Measurements from ENCODE around the gene MTPN.

DNA sequence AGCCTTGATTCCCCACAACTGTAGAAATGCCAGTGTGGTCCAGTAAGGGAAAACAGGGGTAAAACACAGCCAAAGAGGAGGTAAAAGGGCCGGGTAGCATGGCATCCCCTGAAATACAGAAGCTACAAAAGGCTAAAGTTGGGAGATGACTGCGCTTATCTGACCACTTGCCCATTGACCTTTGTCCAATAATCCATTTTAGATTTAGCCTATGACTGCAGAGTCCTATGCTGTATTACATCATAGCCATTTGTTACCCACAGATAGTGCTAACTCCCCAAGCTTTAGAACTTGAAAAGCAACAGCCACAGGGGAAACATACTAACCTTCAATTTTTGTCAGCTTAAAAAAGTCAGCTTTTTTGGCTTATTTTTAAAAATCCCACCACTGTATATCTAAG is 26.2 kb downstream of the MTPN start:
- TF ChIP-seq, protein P1, sequence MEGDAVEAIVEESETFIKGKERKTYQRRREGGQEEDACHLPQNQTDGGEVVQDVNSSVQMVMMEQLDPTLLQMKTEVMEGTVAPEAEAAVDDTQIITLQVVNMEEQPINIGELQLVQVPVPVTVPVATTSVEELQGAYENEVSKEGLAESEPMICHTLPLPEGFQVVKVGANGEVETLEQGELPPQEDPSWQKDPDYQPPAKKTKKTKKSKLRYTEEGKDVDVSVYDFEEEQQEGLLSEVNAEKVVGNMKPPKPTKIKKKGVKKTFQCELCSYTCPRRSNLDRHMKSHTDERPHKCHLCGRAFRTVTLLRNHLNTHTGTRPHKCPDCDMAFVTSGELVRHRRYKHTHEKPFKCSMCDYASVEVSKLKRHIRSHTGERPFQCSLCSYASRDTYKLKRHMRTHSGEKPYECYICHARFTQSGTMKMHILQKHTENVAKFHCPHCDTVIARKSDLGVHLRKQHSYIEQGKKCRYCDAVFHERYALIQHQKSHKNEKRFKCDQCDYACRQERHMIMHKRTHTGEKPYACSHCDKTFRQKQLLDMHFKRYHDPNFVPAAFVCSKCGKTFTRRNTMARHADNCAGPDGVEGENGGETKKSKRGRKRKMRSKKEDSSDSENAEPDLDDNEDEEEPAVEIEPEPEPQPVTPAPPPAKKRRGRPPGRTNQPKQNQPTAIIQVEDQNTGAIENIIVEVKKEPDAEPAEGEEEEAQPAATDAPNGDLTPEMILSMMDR (IDR thresholded peaks at IDR 0.05; ENCODE audit: low read depth, low read length): no peak
- TF ChIP-seq POLR2A (IDR thresholded peaks at IDR 0.05; ENCODE audit: extremely low read depth, insufficient read length): no peak
- TF ChIP-seq, protein P2, sequence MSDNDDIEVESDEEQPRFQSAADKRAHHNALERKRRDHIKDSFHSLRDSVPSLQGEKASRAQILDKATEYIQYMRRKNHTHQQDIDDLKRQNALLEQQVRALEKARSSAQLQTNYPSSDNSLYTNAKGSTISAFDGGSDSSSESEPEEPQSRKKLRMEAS (IDR thresholded peaks at IDR 0.05; ENCODE audit: low read depth, low read length): no peak
